HepG2 (cell line): ENCODE results near the gene NBL1. TPM values are rescaled to one million over a fixed set of nuclear protein-coding genes. Genes with fewer than 3 reads are reported as not detected.
A peak's percentile ranks its signal among the peaks of the same experiment; 100 is the strongest.

Experiments used
- ADNP ChIP-seq: sonication (generic); formaldehyde crosslinking; IDR thresholded peaks from 2 replicates; pipeline ENCODE4 v1.4.0; 2020; ENCODE audit warnings: missing genetic modification reagents
- CERS6 ChIP-seq: sonication (generic); formaldehyde crosslinking; IDR thresholded peaks from 2 replicates; pipeline ENCODE4 v1.5.0; 2020; ENCODE audit warnings: missing genetic modification reagents
- ELF4 ChIP-seq: sonication (generic); formaldehyde crosslinking; IDR thresholded peaks from 2 replicates; pipeline ENCODE4 v1.5.0; 2020; ENCODE audit warnings: missing genetic modification reagents, mild to moderate bottlenecking, moderate library complexity, borderline replicate concordance
- FOXK1 ChIP-seq: sonication (generic); formaldehyde crosslinking; IDR thresholded peaks from 2 replicates; pipeline ENCODE4 v1.4.0; 2020; ENCODE audit warnings: low read depth, missing genetic modification reagents, borderline replicate concordance
- HNF4A ChIP-seq: sonication (generic); formaldehyde crosslinking; IDR thresholded peaks from 2 replicates; pipeline ENCODE4 v1.4.0; 2020; ENCODE audit warnings: missing genetic modification reagents
- HNRNPUL1 ChIP-seq: fragments of 200-400 bp; formaldehyde crosslinking; IDR thresholded peaks from 2 replicates; pipeline ENCODE4 v1.6.1; 2017; ENCODE audit warnings: low read depth, mild to moderate bottlenecking, low read length, moderate library complexity
- KDM1A ChIP-seq: IDR thresholded peaks from 2 replicates; pipeline ENCODE4 v1.6.1; 2016; ENCODE audit warnings: missing compliant biosample characterization
- KDM6A ChIP-seq: IDR thresholded peaks from 2 replicates; pipeline ENCODE4 v1.6.1; 2016; ENCODE audit warnings: low read depth
- KLF9 ChIP-seq: IDR thresholded peaks from 2 replicates; pipeline ENCODE4 v1.6.1; 2016; ENCODE audit warnings: low read depth
- MLX ChIP-seq: IDR thresholded peaks from 2 replicates; pipeline ENCODE4 v1.6.1; 2016
- NRL ChIP-seq: sonication (generic); formaldehyde crosslinking; IDR thresholded peaks from 2 replicates; pipeline ENCODE4 v1.5.0; 2020; ENCODE audit warnings: missing genetic modification reagents, mild to moderate bottlenecking, moderate library complexity, borderline replicate concordance
- PHF21A ChIP-seq: sonication (generic); formaldehyde crosslinking; IDR thresholded peaks from 2 replicates; pipeline ENCODE4 v1.5.0; 2020; ENCODE audit warnings: mild to moderate bottlenecking, missing genetic modification reagents
- SAP130 ChIP-seq: IDR thresholded peaks from 2 replicates; pipeline ENCODE4 v1.6.1; 2016; ENCODE audit warnings: low read depth
- SOX13 ChIP-seq, 3 experiments: fragments of 450-650 bp in 1 of 3; sonication (generic) in 1 of 3; formaldehyde crosslinking in 1 of 3; IDR thresholded peaks in 2 of 3; conservative IDR thresholded peaks in 1 of 3; 2 replicates each; pipeline versions ENCODE4 v1.5.0 to v1.6.1; 2016 to 2020; ENCODE audit warnings: antibody characterized with exemption in 1 of 3, mild to moderate bottlenecking in 1 of 3, missing compliant biosample characterization in 1 of 3, missing genetic modification reagents in 1 of 3, moderate library complexity in 1 of 3
- TGIF2 ChIP-seq: IDR thresholded peaks from 2 replicates; pipeline ENCODE4 v1.6.1; 2016; ENCODE audit warnings: control low read depth, missing compliant biosample characterization
- TP53 ChIP-seq: sonication (generic); formaldehyde crosslinking; conservative IDR thresholded peaks from 2 replicates; pipeline ENCODE4 v1.4.0; 2020; ENCODE audit warnings: missing genetic modification reagents
- TRAFD1 ChIP-seq: sonication (generic); formaldehyde crosslinking; IDR thresholded peaks from 2 replicates; pipeline ENCODE4 v1.5.1; 2020; ENCODE audit warnings: missing genetic modification reagents, mild to moderate bottlenecking, borderline replicate concordance
- ZBTB20 ChIP-seq: sonication (generic); formaldehyde crosslinking; IDR thresholded peaks from 2 replicates; pipeline ENCODE4 v1.8.1; 2023; ENCODE audit warnings: missing genetic modification reagents, low read depth, mild to moderate bottlenecking, borderline replicate concordance
- ZBTB38 ChIP-seq: sonication (generic); formaldehyde crosslinking; IDR thresholded peaks from 2 replicates; pipeline ENCODE4 v1.5.1; 2020; ENCODE audit warnings: mild to moderate bottlenecking, missing genetic modification reagents
- ZGPAT ChIP-seq: IDR thresholded peaks from 2 replicates; pipeline ENCODE4 v1.6.1; 2016; ENCODE audit warnings: mild to moderate bottlenecking
- ZMYM2 ChIP-seq: sonication (generic); formaldehyde crosslinking; IDR thresholded peaks from 2 replicates; pipeline ENCODE4 v1.8.0; 2022; ENCODE audit warnings: mild to moderate bottlenecking, missing genetic modification reagents
- ZNF253 ChIP-seq: sonication (generic); formaldehyde crosslinking; IDR thresholded peaks from 2 replicates; pipeline ENCODE4 v1.8.0; 2022; ENCODE audit warnings: mild to moderate bottlenecking, missing genetic modification reagents, borderline replicate concordance
- ZNF317 ChIP-seq: sonication (generic); formaldehyde crosslinking; IDR thresholded peaks from 2 replicates; pipeline ENCODE4 v1.5.0; 2020; ENCODE audit warnings: mild to moderate bottlenecking, missing genetic modification reagents
- ZNF501 ChIP-seq: sonication (generic); formaldehyde crosslinking; IDR thresholded peaks from 2 replicates; pipeline ENCODE4 v1.5.1; 2020; ENCODE audit warnings: mild to moderate bottlenecking, moderate library complexity, missing genetic modification reagents
- ZNF543 ChIP-seq: sonication (generic); formaldehyde crosslinking; IDR thresholded peaks from 2 replicates; pipeline ENCODE4 v1.4.0; 2020; ENCODE audit warnings: mild to moderate bottlenecking, missing genetic modification reagents
- polyA plus RNA-seq, 8 experiments: library from polyadenylated mRNA; depleted of rRNA in 3 of 8; stranded (reverse) in 7 of 8; unstranded in 1 of 8; fragments of >200 nt; fragmentation: Illumina TruSeq in 4 of 8; extraction: Trizol in 4 of 8; gene quantifications; 2 replicates each; pipeline versions ENCODE4 v1.2.1 to v1.2.3, GENCODE V29; 2011 to 2016; ENCODE audit warnings: low read depth in 4 of 8, missing spikeins in 1 of 8, mixed read lengths in 1 of 8; ENCODE audit not compliant: insufficient read depth in 1 of 8
- total RNA-seq, 5 experiments: library from RNA; depleted of rRNA; stranded (reverse); fragments of >200 nt; fragmentation: Illumina TruSeq; extraction: Trizol; gene quantifications; 2 replicates each; pipeline ENCODE4 v1.2.3, GENCODE V29; 2016; ENCODE audit warnings: low read depth in 1 of 5

Gene NBL1
- total and polyA plus RNA-seq, 2 of the 13 experiments (the other 11 are each of a cell fraction or from before 2014, with no cell fraction given): 2.7 to 13.8 TPM

GRCh38 chr1:19640363-19641316 lies 3.5 kb upstream of the NBL1 start (continued):
- TF ChIP-seq TRAFD1 (0 out of 2 replicates have a peak, but pooled peaks have one; percentile 69), KDM6A (0 out of 2 replicates have a peak, but pooled peaks have one; percentile 7), ZGPAT (CRISPR knock-in tag) (0 out of 2 replicates have a peak, but pooled peaks have one; percentile 42), SAP130 (CRISPR knock-in tag) (peak; percentile 25; the same call in 1 of the 2 replicates), FOXK1 (no peak), KLF9 (CRISPR knock-in tag) (no peak), ZBTB38 (CRISPR knock-in tag) (no peak), PHF21A (peak; percentile 76), NRL (no peak), SOX13 (IDR thresholded peaks at IDR 0.05) (no peak), SOX13 (CRISPR knock-in tag; conservative IDR thresholded peaks at IDR 0.05 in 1 of 2, IDR thresholded peaks at IDR 0.05 in 1 of 2) (peak in 1 of 2 experiments; percentile 23; a peak in 1 of 4 replicates), KDM1A (CRISPR knock-in tag) (peak; percentile 98; the same call in 1 of the 2 replicates), HNRNPUL1 (no peak), TGIF2 (CRISPR knock-in tag) (0 out of 2 replicates have a peak, but pooled peaks have one; percentile 21), ZBTB20 (CRISPR knock-in tag) (peak; percentile 28; the same call in 1 of the 2 replicates), ZNF501 (CRISPR knock-in tag) (0 out of 2 replicates have a peak, but pooled peaks have one; percentile 22), ZMYM2 (CRISPR knock-in tag) (peak; percentile 79; the same call in 1 of the 2 replicates), ELF4 (no peak), ADNP (CRISPR knock-in tag) (peak; percentile 90), MLX (CRISPR knock-in tag) (no peak), ZNF253 (no peak), TP53 (no peak), CERS6 (CRISPR knock-in tag) (no peak), ZNF543 (CRISPR knock-in tag) (peak; percentile 99), ZNF317 (CRISPR knock-in tag) (no peak), HNF4A (CRISPR knock-in tag) (peak; percentile 59)
